Brain microvascular endothelial cell (primary cell): ENCODE data around the gene GINS1.

Source experiments
- DNase-seq: peaks from one replicate; pipeline ENCODE4 v3.0.0-alpha.2; 2020
- H3K27ac ChIP-seq: fragments of 250-450 bp; sonication (Bioruptor Pico); 2 replicates; pipeline ENCODE4 v1.5.1; 2020; ENCODE audit warnings: mild to moderate bottlenecking, moderate library complexity
- H3K27me3 ChIP-seq: fragments of 250-450 bp; sonication (Bioruptor Pico); replicated peaks from 2 replicates; pipeline ENCODE4 v1.5.1; 2020; ENCODE audit warnings: mild to moderate bottlenecking
- H3K36me3 ChIP-seq: fragments of 250-450 bp; sonication (Bioruptor Pico); replicated peaks from 2 replicates; pipeline ENCODE4 v1.5.1; 2020; ENCODE audit warnings: mild to moderate bottlenecking
- H3K4me3 ChIP-seq: 2 replicates; pipeline ENCODE4 v1.5.1; 2011; ENCODE audit warnings: low read depth, mild to moderate bottlenecking, control low read depth, low read length, moderate library complexity
- in situ Hi-C: cut with HindIII; loops from 2 replicates; pipeline ENCODE4 v1.10.0; 2017; ENCODE audit warnings: low sequenced_read_pairs, low pct_ligation_motif_present
- TF ChIP-seq, protein P1 (sequence below): IDR thresholded peaks from 2 replicates; pipeline ENCODE4 v1.5.1; 2011; ENCODE audit warnings: low read depth, mild to moderate bottlenecking, moderate library complexity, low read length, control low read depth, inconsistent platforms; ENCODE audit errors: missing control alignments

Gene GINS1

DNA sequence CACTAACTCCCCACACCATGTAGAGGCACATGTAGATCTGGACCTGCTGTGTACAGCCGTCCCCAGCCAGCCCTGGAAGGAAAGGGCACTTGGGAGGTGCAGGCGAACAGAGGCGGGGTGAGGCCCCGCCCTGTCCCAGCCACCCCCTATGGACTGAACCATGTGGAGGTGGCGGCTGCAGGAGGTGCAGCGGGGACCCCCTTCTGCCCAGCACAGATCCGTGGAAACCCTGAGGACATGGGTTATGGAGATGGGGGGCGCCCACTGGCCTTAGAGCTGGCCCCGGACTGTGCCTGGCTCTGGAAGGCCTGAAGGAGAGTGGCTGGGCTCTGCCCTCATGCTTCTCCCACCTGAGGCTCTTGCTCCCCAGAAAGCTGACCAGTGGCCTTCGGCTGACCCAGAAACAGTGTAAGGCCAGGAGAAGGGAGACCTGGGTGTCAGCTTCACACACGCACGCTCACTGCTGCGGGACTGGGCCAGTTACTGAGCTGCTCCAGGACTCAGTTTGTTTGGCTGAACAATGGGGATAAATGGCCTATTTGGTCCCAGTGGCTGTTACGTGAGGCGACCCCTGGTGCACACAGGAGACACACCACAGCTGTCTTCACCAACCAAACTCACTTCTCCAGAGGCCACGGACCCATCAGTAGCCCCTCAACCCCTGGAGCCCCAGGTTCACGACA lies 87.2 kb downstream of the GINS1 start:
- TF ChIP-seq, protein P1, sequence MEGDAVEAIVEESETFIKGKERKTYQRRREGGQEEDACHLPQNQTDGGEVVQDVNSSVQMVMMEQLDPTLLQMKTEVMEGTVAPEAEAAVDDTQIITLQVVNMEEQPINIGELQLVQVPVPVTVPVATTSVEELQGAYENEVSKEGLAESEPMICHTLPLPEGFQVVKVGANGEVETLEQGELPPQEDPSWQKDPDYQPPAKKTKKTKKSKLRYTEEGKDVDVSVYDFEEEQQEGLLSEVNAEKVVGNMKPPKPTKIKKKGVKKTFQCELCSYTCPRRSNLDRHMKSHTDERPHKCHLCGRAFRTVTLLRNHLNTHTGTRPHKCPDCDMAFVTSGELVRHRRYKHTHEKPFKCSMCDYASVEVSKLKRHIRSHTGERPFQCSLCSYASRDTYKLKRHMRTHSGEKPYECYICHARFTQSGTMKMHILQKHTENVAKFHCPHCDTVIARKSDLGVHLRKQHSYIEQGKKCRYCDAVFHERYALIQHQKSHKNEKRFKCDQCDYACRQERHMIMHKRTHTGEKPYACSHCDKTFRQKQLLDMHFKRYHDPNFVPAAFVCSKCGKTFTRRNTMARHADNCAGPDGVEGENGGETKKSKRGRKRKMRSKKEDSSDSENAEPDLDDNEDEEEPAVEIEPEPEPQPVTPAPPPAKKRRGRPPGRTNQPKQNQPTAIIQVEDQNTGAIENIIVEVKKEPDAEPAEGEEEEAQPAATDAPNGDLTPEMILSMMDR = no peak
- Histone ChIP-seq H3K36me3 (no peaks in the 10 kb centered on the region), H3K27me3 (no peaks in the 10 kb centered on the region), H3K27ac (no peak overlapping the region), H3K4me3 (no peak overlapping the region)
- in situ Hi-C loops = no loop called here
- DNase-seq = no peak

DNA sequence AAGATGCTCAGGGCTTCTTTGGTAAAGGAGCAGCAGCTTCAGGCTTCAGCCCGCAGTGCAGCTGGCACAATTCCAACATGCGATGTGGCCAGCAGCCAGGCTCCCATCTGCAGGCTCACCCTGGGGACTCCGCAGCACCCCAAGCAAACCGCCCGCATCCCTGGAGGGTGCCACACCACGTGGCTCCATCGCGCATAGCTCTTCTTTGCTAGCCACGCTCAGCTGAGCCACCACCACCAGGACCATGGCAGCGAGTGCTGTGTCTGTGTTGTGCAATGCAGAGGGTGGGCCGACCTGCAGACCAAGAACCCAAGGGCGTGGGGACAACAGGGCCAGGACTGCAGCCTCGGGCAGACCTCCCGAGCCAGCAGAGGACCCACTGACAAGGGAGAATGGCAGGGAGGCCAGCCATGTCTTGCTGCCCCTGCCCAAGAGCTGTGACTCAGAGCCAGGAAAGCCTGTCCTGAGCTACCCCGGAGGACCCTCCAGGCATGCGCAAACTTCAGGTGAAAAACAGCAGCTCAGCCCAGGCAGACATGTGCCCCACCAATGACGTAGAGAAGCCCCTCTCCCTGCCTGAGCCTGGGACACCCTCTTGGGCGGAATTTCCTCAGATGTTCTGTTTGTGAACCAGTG lies 87.8 kb downstream of the GINS1 start:
- Histone ChIP-seq H3K27ac (no peak overlapping the region), H3K36me3 (no peaks in the 10 kb centered on the region), H3K4me3 (no peak overlapping the region), H3K27me3 (no peaks in the 10 kb centered on the region)
- TF ChIP-seq, protein P1 = no peak
- in situ Hi-C loops = no loop called here
- DNase-seq = no peak

DNA sequence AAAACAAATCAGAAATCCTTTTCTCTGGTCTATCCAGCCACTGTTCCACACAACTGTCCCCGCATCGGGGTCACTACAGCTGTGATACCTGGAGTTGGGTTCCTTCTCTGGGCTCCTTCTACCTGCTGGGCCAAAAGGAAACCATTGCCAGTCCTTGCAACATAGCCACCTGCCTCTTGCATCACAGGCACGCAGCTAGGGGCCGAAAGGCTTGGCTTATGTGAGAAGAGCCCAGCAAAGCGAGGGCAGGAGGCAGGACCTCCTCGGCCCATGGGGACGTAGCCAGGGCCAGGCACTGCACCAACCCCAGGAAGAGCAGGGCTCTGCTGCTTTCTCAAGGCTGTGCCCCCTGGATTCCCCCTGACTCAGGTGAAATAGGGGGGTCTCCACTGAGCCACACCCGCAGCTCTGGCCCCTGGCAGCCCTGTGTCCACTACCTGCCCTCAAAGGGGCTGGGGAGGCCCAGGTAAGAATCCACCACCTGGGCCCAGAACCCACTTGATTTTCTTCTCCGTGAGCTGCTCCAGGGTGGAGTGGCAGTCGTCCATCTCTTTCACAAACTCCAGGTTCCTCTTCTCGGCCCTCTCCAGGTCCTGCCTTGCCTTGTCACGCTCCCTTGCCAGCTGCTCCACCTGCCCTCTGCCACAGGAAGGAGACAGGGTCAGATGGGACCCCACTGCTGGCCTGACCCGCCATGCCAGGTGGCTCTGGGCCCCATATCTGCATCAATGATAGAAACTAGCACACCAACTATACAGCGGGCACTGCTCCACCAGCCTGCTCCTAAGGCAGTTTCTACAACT lies 88.9 kb downstream of the GINS1 start:
- Histone ChIP-seq H3K36me3 (no peaks in the 10 kb centered on the region), H3K4me3 (no peak overlapping the region), H3K27me3 (no peaks in the 10 kb centered on the region), H3K27ac (no peak overlapping the region)
- in situ Hi-C loops = no loop called here
- DNase-seq = no peak
- TF ChIP-seq, protein P1 = no peak

DNA sequence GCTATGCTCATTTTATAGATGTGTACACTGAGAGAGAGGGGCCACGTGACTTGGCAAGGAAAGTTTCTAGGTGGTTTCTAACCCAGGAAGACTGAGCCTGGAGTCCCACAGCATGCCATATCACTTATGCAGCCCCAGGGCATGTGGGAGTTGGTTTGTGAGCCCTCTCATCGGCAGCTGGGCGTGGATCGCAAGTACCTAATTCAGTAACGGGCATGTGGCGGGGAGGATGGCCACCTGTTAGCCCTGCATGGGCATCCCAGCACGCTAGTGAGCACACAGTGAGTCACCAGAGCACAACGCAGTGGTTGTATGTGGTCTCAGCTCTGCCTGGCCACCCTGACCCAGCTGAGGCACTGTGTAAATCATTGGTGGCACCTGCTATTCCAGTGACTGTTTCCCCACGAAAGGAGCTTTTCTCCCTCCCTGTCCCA lies 89.5 kb downstream of the GINS1 start:
- no peak for DNase-seq
- H3K27ac ChIP-seq = no peak overlapping the region
- in situ Hi-C loops = no loop called here
- no peak overlapping the region for H3K4me3 ChIP-seq
- TF ChIP-seq, protein P1 = no peak
- H3K36me3 ChIP-seq = no peaks in the 10 kb centered on the region
- no peaks in the 10 kb centered on the region for H3K27me3 ChIP-seq

DNA sequence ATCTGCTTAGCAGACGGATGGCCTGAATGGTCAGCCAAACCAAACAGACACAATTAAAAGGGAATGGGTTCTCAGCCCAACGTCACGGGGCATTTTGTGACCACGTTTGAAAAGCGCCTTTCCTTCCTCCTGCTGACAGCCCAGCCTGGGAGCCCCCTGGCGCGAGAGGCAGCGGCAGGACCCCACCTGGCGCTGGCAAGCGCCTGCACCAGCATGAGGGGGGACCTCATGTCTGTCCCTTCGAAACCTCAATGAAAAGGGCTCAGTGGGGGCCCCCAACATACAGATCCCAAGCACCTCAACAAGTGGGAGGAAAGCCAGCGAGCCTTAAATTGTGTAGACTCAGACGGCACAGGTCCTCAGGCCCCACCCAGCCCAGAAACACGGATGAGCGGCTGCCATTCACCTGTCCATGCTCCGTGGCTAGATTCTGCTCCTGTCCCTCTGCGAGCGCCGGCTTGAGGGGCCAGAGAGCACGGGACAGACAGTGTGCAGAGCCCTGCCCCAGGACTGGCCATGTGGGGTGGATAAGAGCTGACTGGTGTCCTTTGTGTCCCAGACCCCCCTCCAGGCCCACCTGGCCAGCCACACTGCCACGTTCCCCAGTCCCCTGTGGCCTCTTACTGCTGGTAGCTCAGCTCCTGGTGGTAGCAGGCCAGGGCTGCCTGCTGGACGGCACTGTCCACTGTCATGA lies 90.3 kb downstream of the GINS1 start:
- Histone ChIP-seq H3K27ac (no peak overlapping the region), H3K36me3 (no peaks in the 10 kb centered on the region), H3K4me3 (no peak overlapping the region), H3K27me3 (no peaks in the 10 kb centered on the region)
- TF ChIP-seq, protein P1 = no peak
- DNase-seq = no peak
- in situ Hi-C loops = no loop called here
